ENCODE measurements around the gene SLC34A1. TPM values are rescaled to one million over a fixed set of nuclear protein-coding genes. Genes with fewer than 3 reads are reported as not detected.

Gene SLC34A1
- total and polyA plus RNA-seq, 2 of the 13 experiments (the other 11 are each of a cell fraction or from before 2014, with no cell fraction given) = 0.03 to 0.20 TPM

DNA sequence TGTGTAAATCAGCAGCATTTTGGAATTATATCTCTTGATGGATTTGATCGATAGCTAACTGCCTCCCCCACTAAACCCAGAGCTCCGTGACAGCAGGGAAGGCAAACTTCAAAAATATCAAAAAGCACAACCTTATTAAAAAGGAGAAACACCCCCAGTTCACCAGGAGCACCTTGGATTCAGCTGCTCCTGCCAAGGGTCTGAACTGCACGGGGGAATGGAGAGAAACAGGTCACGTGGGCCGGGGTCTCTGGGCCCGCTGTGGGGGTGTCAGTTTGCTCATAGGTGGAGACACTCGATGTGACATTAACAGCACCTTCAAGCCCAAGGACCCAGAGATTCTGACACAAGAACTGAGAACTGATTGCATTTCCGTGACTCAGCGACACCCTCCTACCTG lies 1.1 kb upstream of the SLC34A1 start:
- in situ Hi-C loops (cut with HindIII; ENCODE audit: extremely low pct_ligation_motif_present, low pct_unique_long_range_greater_than_20kb) (no loop called here), intact Hi-C loops (cut with micrococcal nuclease; ENCODE audit: unreplicated experiment) (no loop called here)
- TF ChIP-seq ZFP1 (CRISPR knock-in tag; IDR thresholded peaks at IDR 0.05) (no peak), HOXA9 (CRISPR knock-in tag; IDR thresholded peaks at IDR 0.05; ENCODE audit: borderline replicate concordance) (no peak), ZNF10 (CRISPR knock-in tag; IDR thresholded peaks at IDR 0.05; ENCODE audit: borderline replicate concordance, low read depth) (no peak), SOX5 (CRISPR knock-in tag; IDR thresholded peaks at IDR 0.05; ENCODE audit: borderline replicate concordance) (no peak), ZNF274 (CRISPR knock-in tag; IDR thresholded peaks at IDR 0.05) (no peak), SALL2 (CRISPR knock-in tag; IDR thresholded peaks at IDR 0.05) (no peak), TAF15 (IDR thresholded peaks at IDR 0.05; ENCODE audit: low read depth, low read length, poor library complexity, severe bottlenecking) (no peak), KLF9 (CRISPR knock-in tag; IDR thresholded peaks at IDR 0.05; ENCODE audit: low read depth) (no peak), HOXA3 (CRISPR knock-in tag; IDR thresholded peaks at IDR 0.05) (no peak), IRF2 (CRISPR knock-in tag; IDR thresholded peaks at IDR 0.05) (no peak), ZNF235 (CRISPR knock-in tag; IDR thresholded peaks at IDR 0.05; ENCODE audit: borderline replicate concordance) (no peak), ATAD3A (CRISPR knock-in tag; IDR thresholded peaks at IDR 0.05) (no peak), RARG (CRISPR knock-in tag; IDR thresholded peaks at IDR 0.05; ENCODE audit: low read depth) (no peak), ZFP36L1 (CRISPR knock-in tag; IDR thresholded peaks at IDR 0.05) (no peak), ZNF263 (CRISPR knock-in tag; IDR thresholded peaks at IDR 0.05) (no peak), HIVEP1 (CRISPR knock-in tag; IDR thresholded peaks at IDR 0.05) (no peak)
- TF ChIP-seq, protein P1, sequence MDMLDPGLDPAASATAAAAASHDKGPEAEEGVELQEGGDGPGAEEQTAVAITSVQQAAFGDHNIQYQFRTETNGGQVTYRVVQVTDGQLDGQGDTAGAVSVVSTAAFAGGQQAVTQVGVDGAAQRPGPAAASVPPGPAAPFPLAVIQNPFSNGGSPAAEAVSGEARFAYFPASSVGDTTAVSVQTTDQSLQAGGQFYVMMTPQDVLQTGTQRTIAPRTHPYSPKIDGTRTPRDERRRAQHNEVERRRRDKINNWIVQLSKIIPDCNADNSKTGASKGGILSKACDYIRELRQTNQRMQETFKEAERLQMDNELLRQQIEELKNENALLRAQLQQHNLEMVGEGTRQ (IDR thresholded peaks at IDR 0.05; ENCODE audit: low read depth, low read length) = no peak
- TF ChIP-seq, protein P1 (CRISPR knock-in tag; IDR thresholded peaks at IDR 0.05; ENCODE audit: borderline replicate concordance) = no peak
- TF ChIP-seq, protein P2, sequence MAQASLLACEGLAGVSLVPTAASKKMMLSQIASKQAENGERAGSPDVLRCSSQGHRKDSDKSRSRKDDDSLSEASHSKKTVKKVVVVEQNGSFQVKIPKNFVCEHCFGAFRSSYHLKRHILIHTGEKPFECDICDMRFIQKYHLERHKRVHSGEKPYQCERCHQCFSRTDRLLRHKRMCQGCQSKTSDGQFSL (CRISPR knock-in tag; IDR thresholded peaks at IDR 0.05) = no peak
- H3K9ac ChIP-seq (ENCODE audit: insufficient read depth, low read depth, low read length) = no peak overlapping the region
- H3K9me3 ChIP-seq (ENCODE audit: low read length) = no peaks in the 10 kb centered on the region
- FAIRE-seq (no peak), ATAC-seq (no peak), DNase-seq (ENCODE audit: low spot score) (no peak)
- ChIA-PET POLR2A (interaction anchor here (0.9 to 3.0 kb wide), 5 partner anchors 12 to 58 kb away, joined by 3 to 19 read pairs (median 4); partner anchors contain the start of genes GRK6 and LMAN2), CTCF (ENCODE audit: low intra/inter-chr PET ratio, low total read pairs) (interaction anchor here (1.6 kb wide), 1 partner anchor 13 kb away, joined by 9 read pairs; no protein-coding TSS in a partner anchor)
- no peak overlapping the region for H3K27ac ChIP-seq (ENCODE audit: extremely low read length, insufficient read depth, low read length)
- no peak overlapping the region for H3K4me2 ChIP-seq (ENCODE audit: low read depth, low read length)
- no TSS peak for BruUV-seq (replicated peaks)
- H3K79me2 ChIP-seq (ENCODE audit: insufficient read depth, low read length) = no peaks in the 10 kb centered on the region
- no peaks in the 10 kb centered on the region for H3K36me3 ChIP-seq (replicated peaks in 1 of 2; ENCODE audit: control insufficient read depth in 1 of 2, insufficient read depth in 2 of 2, low read length in 2 of 2)
- no peak overlapping the region for H3K4me3 ChIP-seq (replicated peaks in 1 of 3; ENCODE audit: insufficient read depth in 1 of 3, low read depth in 2 of 3, low read length in 3 of 3)
- H4K20me1 ChIP-seq (ENCODE audit: insufficient read depth, low read length) = no peaks in the 10 kb centered on the region
- H2AFZ ChIP-seq (ENCODE audit: low read length) = no peak overlapping the region
- H3K27me3 ChIP-seq (ENCODE audit: control insufficient read depth in 1 of 2, insufficient read depth in 2 of 2, low read length in 2 of 2) = peaks cover 7 to 18% of the 10 kb centered on the region in 2 experiments; a peak in 4 of 5 replicates
- H3K4me1 ChIP-seq (ENCODE audit: insufficient read depth, low read length) = peaks cover 66% of the 10 kb centered on the region
- 78% methylated on average over 5 of the region's 9 CpGs for WGBS (ENCODE audit: low lambda C conversion rate)
